ENCODE results near the gene PNMA8C. TPM values are rescaled to one million over a fixed set of nuclear protein-coding genes. Genes with fewer than 3 reads are reported as not detected.
"Not testable (repeated sequence)": the region's sequence is repeated elsewhere in the genome, so short reads cannot be mapped to it uniquely, and the experiment has no call there.

Gene PNMA8C
- total and polyA plus RNA-seq, 2 donors (not counting 3 experiments of a cell fraction or from before 2014, with no cell fraction given), result not detected

DNA sequence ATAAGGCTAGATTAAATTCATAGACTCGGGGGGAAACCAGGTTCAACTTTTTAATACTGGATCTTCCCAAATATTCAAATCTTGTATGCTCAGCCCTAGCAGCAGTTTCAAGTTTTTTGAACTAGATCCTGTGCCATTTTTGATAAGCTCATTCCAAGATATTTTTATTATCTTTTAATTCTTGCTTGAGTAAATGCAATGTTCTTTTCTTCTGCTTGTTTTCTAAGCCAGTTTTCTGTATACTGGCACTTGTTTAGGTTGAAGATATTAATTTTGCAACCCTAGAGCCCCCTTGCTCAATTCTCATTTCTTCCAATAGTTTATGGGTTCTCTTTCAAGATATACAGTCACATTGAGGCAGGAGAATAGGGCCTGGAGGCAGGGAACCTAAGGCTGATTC, 13.1 kb upstream of the PNMA8C start:
- no peaks in the 10 kb centered on the region for H3K9me3 ChIP-seq (replicated peaks; ENCODE audit: control insufficient read depth, insufficient read depth, low read length)
- H3K4me1 ChIP-seq (ENCODE audit: control insufficient read depth, extremely low read depth, insufficient read depth, low read length), result peaks cover 2% of the 10 kb centered on the region
- no peak overlapping the region for H2AFZ ChIP-seq (ENCODE audit: low read depth, low read length)
- intact Hi-C loops (cut with micrococcal nuclease), result no loop called here
- H3K79me2 ChIP-seq (ENCODE audit: control insufficient read depth, insufficient read depth, low read length), result no peaks in the 10 kb centered on the region
- no peaks in the 10 kb centered on the region for H3K9me1 ChIP-seq (replicated peaks; ENCODE audit: control insufficient read depth, extremely low read depth, insufficient read depth, low read length)
- FAIRE-seq, result no peak
- CTCF ChIA-PET, result no interaction called here
- no peak for DNase-seq (ENCODE audit: low read depth, low spot score)
- no peaks in the 10 kb centered on the region for H4K20me1 ChIP-seq (replicated peaks; ENCODE audit: control insufficient read depth, extremely low read depth, insufficient read depth, low read length)
- POLR2A ChIA-PET, result no interaction called here
- dilution Hi-C loops (cut with MboI; ENCODE audit: extremely low pct_ligation_motif_present, low sequenced_read_pairs), result no loop called here
- H3K27ac ChIP-seq (ENCODE audit: insufficient read depth, low read depth, low read length), result no peak overlapping the region
- no peak overlapping the region for H3K4me2 ChIP-seq (ENCODE audit: insufficient read depth, low read length)
- peaks cover 0 to 2% of the 10 kb centered on the region in 2 experiments for H3K27me3 ChIP-seq (ENCODE audit: control insufficient read depth in 2 of 2, insufficient read depth in 2 of 2, low read length in 2 of 2)
- no peaks in the 10 kb centered on the region for H3K36me3 ChIP-seq (ENCODE audit: control insufficient read depth in 2 of 2, extremely low read depth in 1 of 2, insufficient read depth in 2 of 2, low read length in 2 of 2)
- TF ChIP-seq MAX (IDR thresholded peaks at IDR 0.05; ENCODE audit: insufficient read depth, insufficient read length), result no peak
- TF ChIP-seq POLR2A (IDR thresholded peaks at IDR 0.05; ENCODE audit: low read depth, low read length), result no peak
- TF ChIP-seq MYC (IDR thresholded peaks at IDR 0.05; ENCODE audit: low read depth, low read length), result no peak
- TF ChIP-seq CTCF (IDR thresholded peaks at IDR 0.05; ENCODE audit: extremely low read depth in 1 of 2, insufficient read depth in 1 of 2, low read depth in 1 of 2, low read length in 2 of 2), result no peak
- no peak for TF ChIP-seq JUN (IDR thresholded peaks at IDR 0.05; ENCODE audit: borderline replicate concordance, insufficient read depth, insufficient read length, low read depth)
- TF ChIP-seq POLR2AphosphoS5 (IDR thresholded peaks at IDR 0.05; ENCODE audit: insufficient read depth, low read depth, low read length), result no peak
- TF ChIP-seq FOS (IDR thresholded peaks at IDR 0.05; ENCODE audit: borderline replicate concordance, insufficient read depth, low read length), result no peak
- no peak for TF ChIP-seq EZH2 (IDR thresholded peaks at IDR 0.05; ENCODE audit: borderline replicate concordance, low read depth, low read length, severe bottlenecking)
- TF ChIP-seq GATA2 (IDR thresholded peaks at IDR 0.05; ENCODE audit: insufficient read depth, insufficient read length, low read depth, low read length), result no peak
- H3K4me3 ChIP-seq (replicated peaks in 1 of 3; ENCODE audit: insufficient read depth in 1 of 3, low read depth in 1 of 3, low read length in 3 of 3), result no peak overlapping the region
- BruUV-seq (replicated peaks), result no TSS peak
- no peak overlapping the region for H3K9ac ChIP-seq (replicated peaks; ENCODE audit: extremely low read depth, insufficient read depth, low read length)

DNA sequence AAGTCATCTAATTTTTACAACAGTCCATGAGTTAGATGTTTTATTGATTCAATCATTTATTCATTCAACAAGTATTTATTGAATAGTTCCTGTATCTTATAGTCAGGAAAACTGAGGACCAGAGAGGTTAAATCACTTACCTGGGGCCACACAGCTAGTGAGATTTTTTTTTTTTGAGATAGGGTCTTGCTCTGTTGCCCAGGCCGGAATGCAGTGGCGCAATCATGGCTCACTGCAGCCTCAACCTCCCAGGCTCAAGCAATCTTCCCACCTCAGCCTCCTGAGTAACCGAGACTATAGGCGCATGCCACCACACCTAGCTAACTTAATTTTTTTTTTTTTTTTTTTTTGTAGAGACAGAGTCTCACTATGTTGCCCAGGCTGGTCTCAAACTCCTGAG, 7.0 kb upstream of the PNMA8C start:
- H3K27ac ChIP-seq (ENCODE audit: insufficient read depth, low read depth, low read length); DNase-seq (ENCODE audit: low read depth, low spot score); H3K27me3 ChIP-seq (ENCODE audit: control insufficient read depth in 2 of 2, insufficient read depth in 2 of 2, low read length in 2 of 2); dilution Hi-C loops (cut with MboI; ENCODE audit: extremely low pct_ligation_motif_present, low sequenced_read_pairs); intact Hi-C loops (cut with micrococcal nuclease); H3K4me2 ChIP-seq (ENCODE audit: insufficient read depth, low read length); CTCF ChIA-PET; H4K20me1 ChIP-seq (replicated peaks; ENCODE audit: control insufficient read depth, extremely low read depth, insufficient read depth, low read length); H2AFZ ChIP-seq (ENCODE audit: low read depth, low read length); H3K79me2 ChIP-seq (ENCODE audit: control insufficient read depth, insufficient read depth, low read length); H3K4me3 ChIP-seq (replicated peaks in 1 of 3; ENCODE audit: insufficient read depth in 1 of 3, low read depth in 1 of 3, low read length in 3 of 3); FAIRE-seq; H3K4me1 ChIP-seq (ENCODE audit: control insufficient read depth, extremely low read depth, insufficient read depth, low read length); H3K9me1 ChIP-seq (replicated peaks; ENCODE audit: control insufficient read depth, extremely low read depth, insufficient read depth, low read length); H3K9ac ChIP-seq (replicated peaks; ENCODE audit: extremely low read depth, insufficient read depth, low read length); BruUV-seq (replicated peaks); H3K9me3 ChIP-seq (replicated peaks; ENCODE audit: control insufficient read depth, insufficient read depth, low read length); H3K36me3 ChIP-seq (ENCODE audit: control insufficient read depth in 2 of 2, extremely low read depth in 1 of 2, insufficient read depth in 2 of 2, low read length in 2 of 2); POLR2A ChIA-PET: not testable (repeated sequence)
